Testis (tissue), 2 donors: ENCODE data around the gene KY.

Experiments
- POLR2A ChIP-seq: fragments of 450-650 bp; IDR thresholded peaks from one replicate; pipeline ENCODE4 v1.6.1; 2017; ENCODE audit warnings: antibody characterized with exemption, mild to moderate bottlenecking, moderate library complexity
- TF ChIP-seq, protein P1 (sequence below), 3 experiments: fragments of 450-650 bp in 2 of 3; fragments of 200-600 bp in 1 of 3; sonication (generic) in 1 of 3; IDR thresholded peaks; one replicate each; pipeline ENCODE4 v1.5.1; 2016 to 2019; ENCODE audit warnings: antibody characterized with exemption in 3 of 3, mild to moderate bottlenecking in 2 of 3, moderate library complexity in 1 of 3

DNA sequence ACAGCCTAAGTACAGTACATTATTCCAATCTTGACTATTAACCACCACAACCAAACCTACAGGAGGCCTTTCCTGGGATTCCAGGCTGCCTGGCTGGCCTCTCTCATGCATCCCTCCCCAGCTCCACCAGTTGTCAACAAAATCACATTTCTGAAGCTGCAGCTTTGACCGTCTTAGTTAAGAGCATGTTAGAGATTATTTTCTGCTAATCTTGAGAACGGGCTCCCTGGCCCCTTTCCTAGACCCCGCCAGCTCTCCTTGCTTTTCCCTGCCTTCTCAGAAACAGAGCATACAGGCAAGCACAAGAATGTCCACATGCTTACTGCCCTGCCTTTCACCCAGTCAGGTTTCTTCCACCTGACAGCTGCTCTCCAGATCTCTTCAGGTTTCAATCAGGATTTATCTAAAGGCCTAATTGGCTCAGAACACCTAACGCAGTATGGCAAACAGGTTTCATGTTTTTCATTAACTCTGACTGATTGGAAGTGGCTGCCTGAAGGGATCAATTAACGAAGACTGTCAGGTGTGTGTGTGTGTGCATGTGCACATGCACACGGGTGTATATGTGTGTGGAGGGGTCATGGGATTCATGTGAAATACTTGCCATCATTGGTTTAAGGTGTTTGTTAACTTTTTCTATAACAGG, 12.3 kb downstream of the KY start:
- TF ChIP-seq, protein P1, sequence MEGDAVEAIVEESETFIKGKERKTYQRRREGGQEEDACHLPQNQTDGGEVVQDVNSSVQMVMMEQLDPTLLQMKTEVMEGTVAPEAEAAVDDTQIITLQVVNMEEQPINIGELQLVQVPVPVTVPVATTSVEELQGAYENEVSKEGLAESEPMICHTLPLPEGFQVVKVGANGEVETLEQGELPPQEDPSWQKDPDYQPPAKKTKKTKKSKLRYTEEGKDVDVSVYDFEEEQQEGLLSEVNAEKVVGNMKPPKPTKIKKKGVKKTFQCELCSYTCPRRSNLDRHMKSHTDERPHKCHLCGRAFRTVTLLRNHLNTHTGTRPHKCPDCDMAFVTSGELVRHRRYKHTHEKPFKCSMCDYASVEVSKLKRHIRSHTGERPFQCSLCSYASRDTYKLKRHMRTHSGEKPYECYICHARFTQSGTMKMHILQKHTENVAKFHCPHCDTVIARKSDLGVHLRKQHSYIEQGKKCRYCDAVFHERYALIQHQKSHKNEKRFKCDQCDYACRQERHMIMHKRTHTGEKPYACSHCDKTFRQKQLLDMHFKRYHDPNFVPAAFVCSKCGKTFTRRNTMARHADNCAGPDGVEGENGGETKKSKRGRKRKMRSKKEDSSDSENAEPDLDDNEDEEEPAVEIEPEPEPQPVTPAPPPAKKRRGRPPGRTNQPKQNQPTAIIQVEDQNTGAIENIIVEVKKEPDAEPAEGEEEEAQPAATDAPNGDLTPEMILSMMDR (IDR thresholded peaks at IDR 0.05): no peak
- no peak for TF ChIP-seq POLR2A
